ENCODE data around the gene DLG5. TPM values are rescaled to one million over a fixed set of nuclear protein-coding genes. Genes with fewer than 3 reads are reported as not detected.

DLG5 gene
- total RNA-seq, 1 experiment from 2014 or later = 81.7 TPM

GRCh38 chr10:77857272-77857671 is 69.3 kb downstream of the DLG5 start:
- Histone ChIP-seq H3K9me3 (ENCODE audit: insufficient read depth, low read depth) (no peaks in the 10 kb centered on the region), H3K79me2 (ENCODE audit: low read depth) (peaks cover 35% of the 10 kb centered on the region), H3K9me2 (ENCODE audit: insufficient read depth) (no peaks in the 10 kb centered on the region), H3K36me3 (ENCODE audit: low read depth) (peaks cover 20% of the 10 kb centered on the region; the same call in 1 of the 2 replicates), H3K27ac (no peak overlapping the region), H3K4me1 (replicated peaks; ENCODE audit: insufficient read depth) (peaks cover 62% of the 10 kb centered on the region), H3F3A (ENCODE audit: insufficient read depth, low read depth) (peaks cover 50% of the 10 kb centered on the region), H2AFZ (no peak overlapping the region), H3K4me2 (peak overlapping the region; percentile 61), H4K20me1 (ENCODE audit: insufficient read depth) (no peaks in the 10 kb centered on the region), H3K27me3 (ENCODE audit: insufficient read depth, low read depth) (no peaks in the 10 kb centered on the region), H3K4me3 (no peak overlapping the region)
- DNase-seq = peak; percentile 92
- no TSS peak for BruUV-seq (replicated peaks)
- ChIA-PET POLR2A (ENCODE audit: unreplicated experiment) (interaction anchor here (0.6 to 1.1 kb wide), 3 partner anchors 10 to 153 kb away, joined by 3 to 6 read pairs (median 5); partner anchors contain the start of gene DLG5), CTCF (interaction anchor here (0.5 kb wide), 1 partner anchor 14 kb away, joined by 10 read pairs; no protein-coding TSS in a partner anchor)
- intact Hi-C loops (cut with micrococcal nuclease; ENCODE audit: unreplicated experiment) = loop anchor here (1.0 to 2.0 kb wide), 2 partner anchors 54 to 92 kb away; no protein-coding TSS in a partner anchor
- TF ChIP-seq EZH2 (IDR thresholded peaks at IDR 0.05; ENCODE audit: low read depth) (no peak), CTCF (conservative IDR thresholded peaks at IDR 0.05) (no peak)

- no TSS peak for BruUV-seq (replicated peaks)
- no peaks in the 10 kb centered on the region for H3K9me2 ChIP-seq (ENCODE audit: insufficient read depth)
- POLR2A ChIA-PET (ENCODE audit: unreplicated experiment) = interaction anchor here (0.6 to 1.1 kb wide), 3 partner anchors 10 to 70 kb away, joined by 3 to 5 read pairs (median 3); partner anchors contain the start of gene DLG5
These were observed 70.0 kb downstream of the DLG5 start for GRCh38 chr10:77856566-77856965.

More at GRCh38 chr10:77856566-77856965, 70.0 kb downstream of the DLG5 start:
- DNase-seq = no peak
- Histone ChIP-seq H3K27ac (no peak overlapping the region), H4K20me1 (ENCODE audit: insufficient read depth) (no peaks in the 10 kb centered on the region), H3K27me3 (ENCODE audit: insufficient read depth, low read depth) (no peaks in the 10 kb centered on the region), H3F3A (ENCODE audit: insufficient read depth, low read depth) (peaks cover 52% of the 10 kb centered on the region), H3K4me1 (replicated peaks; ENCODE audit: insufficient read depth) (peaks cover 62% of the 10 kb centered on the region), H3K36me3 (ENCODE audit: low read depth) (peaks cover 20% of the 10 kb centered on the region; the same call in 1 of the 2 replicates), H3K9me3 (ENCODE audit: insufficient read depth, low read depth) (no peaks in the 10 kb centered on the region), H3K79me2 (ENCODE audit: low read depth) (peaks cover 28% of the 10 kb centered on the region), H3K4me3 (no peak overlapping the region), H2AFZ (no peak overlapping the region), H3K4me2 (peak overlapping the region; percentile 61)
- intact Hi-C loops (cut with micrococcal nuclease; ENCODE audit: unreplicated experiment) = loop anchor here (2.0 kb wide), 1 partner anchor 54 kb away; no protein-coding TSS in a partner anchor
- TF ChIP-seq EZH2 (IDR thresholded peaks at IDR 0.05; ENCODE audit: low read depth) = no peak
- no peak for TF ChIP-seq CTCF (conservative IDR thresholded peaks at IDR 0.05)
- CTCF ChIA-PET = interaction anchor here (0.5 to 0.6 kb wide), 2 partner anchors 8 to 15 kb away, joined by 4 to 10 read pairs; no protein-coding TSS in a partner anchor

All from PC-9 (cell line).